HG03064 (cell line): ENCODE results near the gene BCL7A.
A peak's percentile ranks its signal among the peaks of the same experiment; 100 is the strongest.

Experiments
- ATAC-seq: cut with Tn5 transposase; IDR thresholded peaks from one replicate; pipeline ENCODE4 v1.9.1; 2021; ENCODE audit warnings: low read depth; ENCODE audit not compliant: unreplicated experiment

Gene BCL7A

DNA sequence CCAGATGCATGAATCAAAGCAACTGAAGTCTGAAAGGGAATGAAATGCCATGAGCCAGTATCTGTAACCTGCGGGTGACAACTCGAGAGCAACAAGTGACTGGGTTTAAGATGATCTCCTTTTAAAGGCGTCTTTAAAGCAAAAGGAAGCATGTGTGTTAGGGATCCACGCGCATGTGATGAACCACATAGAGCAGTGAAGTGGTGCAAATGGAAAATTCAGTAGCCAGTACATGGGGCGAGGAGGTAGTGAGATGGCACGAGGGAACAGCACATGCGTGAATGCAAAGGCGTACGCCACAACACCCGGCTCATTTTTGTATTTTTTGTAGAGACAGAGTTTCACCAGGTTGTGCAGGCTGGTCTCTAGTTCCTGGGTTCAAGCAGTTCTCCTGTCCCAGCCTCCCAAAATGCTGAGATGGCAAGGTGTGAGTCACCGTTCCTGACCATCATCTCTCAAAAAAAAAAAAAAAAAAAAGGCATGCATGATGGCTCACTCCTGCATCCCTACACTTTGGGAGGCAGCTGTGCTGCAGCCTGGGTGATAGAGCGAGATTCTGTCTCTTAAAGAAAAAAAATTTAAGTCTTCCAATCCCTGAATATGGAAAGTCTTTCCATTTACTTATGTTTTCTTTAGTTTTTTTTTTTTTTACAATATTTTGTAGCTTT, 24.6 kb upstream of the BCL7A start:
- no peak for ATAC-seq

DNA sequence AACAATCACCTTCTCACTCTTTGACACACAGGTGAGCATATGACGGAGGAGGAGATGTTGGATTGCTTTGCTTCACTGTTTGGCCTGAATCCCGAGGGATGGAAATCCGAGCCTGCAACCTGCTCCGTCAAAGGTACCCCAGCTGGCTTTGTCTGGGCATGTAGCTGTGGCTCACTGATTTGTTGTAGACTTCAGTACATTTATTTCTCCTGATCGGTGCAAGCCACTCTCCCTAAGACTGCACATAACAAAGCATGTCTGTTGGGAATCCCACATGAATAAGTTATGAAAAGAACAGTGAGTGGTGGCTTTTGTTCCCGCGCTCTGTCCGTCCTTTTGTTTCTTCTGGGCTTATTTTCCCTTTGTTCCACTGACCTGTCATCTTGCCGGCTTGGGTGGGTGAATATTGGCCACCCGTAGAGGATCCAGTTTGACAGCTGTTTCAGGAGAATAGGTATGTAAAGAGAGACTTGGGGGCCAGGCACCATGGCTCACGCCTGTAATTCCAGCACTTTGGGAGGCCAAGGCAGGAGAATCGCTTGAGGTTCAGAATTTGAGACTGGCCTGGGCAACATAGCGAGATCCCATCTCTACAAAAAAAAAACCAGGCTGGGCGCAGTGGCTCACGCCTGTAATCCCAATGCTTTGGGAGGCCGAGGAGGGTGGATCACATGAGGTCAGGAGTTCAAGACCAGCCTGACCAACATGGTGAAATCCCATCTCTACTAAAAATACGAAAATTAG, 20.0 kb upstream of the BCL7A start:
- no peak for ATAC-seq

DNA sequence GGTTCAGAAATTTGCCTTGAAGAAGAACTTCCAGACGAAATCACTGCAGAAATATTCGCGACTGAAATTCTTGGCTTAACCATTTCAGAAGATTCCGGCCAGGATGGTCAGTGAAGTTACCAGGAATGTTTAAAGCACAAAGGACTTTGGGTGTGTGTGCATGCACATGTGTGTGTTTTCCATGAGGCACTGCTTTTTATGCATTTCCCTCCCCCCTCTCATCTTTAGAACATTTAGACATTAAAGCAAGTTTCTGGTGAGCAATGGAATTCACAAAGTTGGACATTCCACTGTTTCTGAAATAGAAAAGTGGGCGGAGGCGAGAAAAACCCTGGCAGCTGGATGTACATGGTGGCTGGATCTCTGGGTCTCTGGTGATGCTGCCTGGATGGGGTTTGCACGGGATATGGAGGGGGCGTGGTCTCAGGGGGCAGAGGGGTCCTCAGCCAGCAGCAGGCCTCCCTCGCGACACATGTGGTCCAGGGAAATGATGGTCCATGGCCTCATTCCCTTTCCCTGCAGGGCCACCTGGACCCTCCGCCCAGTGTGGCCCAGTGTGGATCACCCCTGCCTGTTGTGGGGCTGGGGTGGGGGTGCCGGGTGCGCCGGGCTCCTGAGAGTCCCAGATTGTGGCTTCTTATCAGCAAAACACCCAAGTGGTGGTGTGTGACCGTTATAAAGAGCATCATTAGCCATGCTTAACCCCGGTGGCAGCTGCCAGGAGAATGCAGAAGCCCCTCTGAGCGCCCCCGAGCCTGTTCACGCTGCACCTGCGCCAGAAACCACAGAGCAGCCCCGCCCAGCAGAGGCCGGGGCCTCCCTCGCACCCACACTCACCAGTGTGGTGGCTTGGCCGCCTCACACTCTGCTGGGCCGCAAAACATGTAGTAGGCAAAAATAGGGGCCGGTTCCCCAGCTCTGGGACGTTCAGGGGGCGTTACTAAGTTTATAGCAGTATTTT, 17.8 kb upstream of the BCL7A start:
- ATAC-seq = peak; percentile 56

DNA sequence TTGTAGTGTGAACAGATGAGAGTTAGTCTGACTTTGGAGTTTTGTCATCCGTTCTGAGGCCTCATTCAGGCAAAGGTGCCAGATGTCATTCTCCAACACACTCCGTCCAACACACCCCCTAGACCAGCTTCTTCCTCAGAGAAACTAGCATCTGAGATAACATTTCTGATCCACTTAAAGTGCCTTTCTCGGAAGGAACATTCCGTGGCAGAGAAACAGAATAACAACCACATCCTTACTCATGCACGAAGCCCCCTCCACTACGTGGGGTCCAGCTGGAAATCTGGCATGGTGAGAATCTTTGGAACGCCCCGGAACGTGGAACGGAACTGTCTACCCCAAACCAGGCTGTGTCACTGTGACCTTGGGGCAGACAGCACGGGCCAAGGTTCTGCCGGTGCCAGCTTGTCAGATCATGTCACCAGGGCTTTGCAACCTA, 17.0 kb upstream of the BCL7A start:
- no peak for ATAC-seq

DNA sequence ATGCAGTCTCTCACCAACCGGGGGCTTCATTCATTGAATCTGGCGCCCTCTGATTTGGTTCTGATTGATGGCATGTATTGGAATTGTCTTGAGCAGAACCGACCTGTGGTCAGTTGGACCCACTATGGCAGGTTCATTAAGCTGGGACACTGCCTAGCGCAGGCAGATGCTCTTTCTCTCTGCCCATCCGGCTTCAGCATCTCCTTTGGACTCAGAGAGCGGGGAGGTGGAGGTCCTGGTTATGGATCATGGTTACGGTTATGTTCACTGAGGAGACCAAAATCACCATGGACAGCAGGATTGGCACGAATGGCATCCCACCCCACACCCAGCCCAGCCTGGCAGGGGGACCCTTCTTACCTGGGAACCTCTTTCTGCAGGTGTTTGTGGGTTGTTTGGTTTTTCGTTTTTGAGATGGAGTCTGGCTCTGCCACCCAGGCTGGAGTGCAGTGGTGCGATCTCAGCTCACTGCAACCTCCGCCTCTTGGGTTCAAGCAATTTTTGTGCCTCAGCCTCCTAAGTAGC, 16.4 kb upstream of the BCL7A start:
- no peak for ATAC-seq

DNA sequence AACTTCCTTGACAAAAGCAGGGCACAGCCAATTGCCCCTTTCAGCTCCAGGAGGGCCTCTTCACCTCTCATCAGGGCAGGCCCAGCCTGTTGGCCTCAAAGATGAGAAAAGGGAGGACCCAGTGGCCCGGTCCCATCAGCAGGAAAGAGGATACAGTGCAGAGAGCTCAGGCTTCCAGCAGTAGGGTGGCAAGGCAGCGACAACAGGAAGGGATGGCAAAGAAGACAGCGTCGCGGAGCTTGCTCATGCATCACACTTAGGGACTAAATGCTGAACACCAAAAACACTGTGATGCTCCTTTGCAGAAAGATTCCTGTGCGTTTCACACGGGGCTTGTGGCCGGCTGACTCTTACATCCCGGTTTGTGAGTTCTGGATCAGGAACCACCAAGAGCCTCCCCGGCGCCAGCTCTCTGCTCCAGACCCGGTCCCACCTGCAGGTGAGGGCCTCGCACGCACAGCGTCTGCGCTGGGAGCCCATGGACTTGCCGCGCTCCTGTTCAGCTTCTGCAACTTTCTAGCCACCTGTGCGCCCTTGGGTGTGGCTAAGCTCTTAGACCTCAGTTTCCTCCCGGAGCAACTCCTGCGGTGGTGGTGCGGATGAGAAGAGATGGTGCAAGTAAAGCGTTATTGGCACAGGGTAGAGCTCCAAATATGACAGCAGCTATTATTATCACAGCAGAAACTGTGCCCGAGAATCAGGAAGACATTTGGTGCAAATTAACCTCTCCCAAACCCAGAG, 15.3 kb upstream of the BCL7A start:
- ATAC-seq = no peak

DNA sequence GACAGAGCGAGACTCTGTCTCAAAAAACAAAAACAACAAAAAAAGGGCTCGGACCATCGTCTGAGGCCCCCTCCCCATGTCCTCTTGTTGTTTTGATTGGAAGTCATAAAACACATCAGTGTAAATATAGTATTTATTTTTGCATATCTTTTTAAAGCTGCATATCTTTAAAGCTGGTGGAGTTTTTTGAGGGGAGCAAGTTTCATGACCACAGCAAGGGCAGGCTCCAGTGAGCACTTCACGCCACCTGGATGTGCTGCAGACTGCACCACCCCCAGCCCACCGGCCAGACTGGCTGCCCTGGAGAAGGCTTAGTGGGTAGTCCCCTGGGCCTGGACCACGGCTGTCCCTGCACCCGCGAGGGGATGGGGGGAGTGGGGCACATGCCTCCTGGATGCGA, 11.9 kb upstream of the BCL7A start:
- no peak for ATAC-seq

DNA sequence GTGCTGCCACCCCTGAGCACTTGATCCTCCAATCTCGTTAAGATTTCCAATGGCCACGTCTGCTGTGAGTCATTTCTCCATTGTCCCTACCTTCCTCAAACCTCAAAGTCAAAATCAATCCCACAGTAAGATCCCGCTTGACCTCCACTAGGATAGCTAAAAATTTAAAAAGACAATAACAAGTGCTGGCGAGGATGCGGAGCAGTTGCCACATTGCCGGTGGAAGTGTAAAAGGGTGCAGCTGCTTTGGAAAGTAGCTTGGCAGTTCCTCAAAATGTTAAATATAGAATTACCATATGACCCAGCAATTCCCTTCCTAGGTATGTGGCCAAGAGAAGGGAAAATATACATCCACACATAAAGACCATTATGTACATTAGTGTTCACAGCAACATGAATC, 9.5 kb upstream of the BCL7A start:
- ATAC-seq = no peak

DNA sequence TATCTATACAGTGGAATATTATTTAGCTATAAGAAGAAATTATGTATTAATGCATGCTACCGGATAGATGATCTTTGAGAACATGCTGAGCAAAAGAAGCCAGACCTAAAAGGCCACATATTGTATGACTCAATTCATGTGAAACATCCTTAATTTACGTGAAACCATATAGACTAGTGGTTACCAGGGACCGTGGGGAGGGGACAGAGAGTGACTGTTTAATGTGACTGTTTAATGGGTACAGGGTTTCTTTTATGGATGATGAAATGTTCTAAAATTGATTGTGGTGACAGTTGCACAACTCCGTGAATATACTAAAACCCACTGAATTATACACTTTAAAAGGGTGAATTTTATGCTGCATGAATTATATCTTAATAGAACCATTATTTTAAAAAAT, 8.5 kb upstream of the BCL7A start:
- ATAC-seq = no peak

DNA sequence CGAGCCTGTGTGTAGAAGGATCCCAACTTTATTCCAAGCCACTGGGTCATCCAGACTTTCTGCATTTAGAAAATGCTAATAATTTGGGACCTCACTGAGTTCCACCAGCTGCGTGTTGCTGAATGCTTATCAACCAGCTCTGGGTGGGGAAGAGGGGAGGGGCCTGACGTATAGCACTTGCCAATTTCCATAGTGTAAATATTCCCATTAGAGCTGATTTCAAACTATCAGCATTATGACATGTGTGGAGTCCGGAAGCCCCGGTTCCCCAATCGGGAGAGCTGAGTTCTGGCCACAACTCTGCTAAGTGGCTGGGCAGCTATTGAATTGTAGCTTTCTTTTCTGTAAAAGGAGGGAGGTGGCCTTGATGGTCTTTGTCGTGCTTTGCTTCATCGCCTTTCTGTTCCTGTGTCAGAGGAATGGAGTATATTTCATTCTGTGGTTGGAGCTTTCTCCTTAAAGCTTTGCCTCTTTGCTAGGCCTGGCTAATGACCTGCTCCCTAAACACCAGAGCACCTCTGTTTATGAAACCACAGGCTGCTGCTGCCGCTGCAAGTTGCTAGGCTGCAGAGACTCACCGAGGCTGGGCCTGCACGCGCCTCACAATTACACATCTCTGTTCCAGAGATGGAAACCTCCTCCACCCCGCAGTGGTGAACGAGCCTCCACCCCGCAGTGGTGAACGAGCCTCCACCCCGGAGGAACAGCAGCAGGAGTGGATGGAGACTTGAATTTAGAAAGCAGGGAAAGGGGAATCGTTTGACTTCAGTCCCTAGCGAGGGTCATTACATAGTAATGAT, 7.7 kb upstream of the BCL7A start:
- ATAC-seq = no peak

DNA sequence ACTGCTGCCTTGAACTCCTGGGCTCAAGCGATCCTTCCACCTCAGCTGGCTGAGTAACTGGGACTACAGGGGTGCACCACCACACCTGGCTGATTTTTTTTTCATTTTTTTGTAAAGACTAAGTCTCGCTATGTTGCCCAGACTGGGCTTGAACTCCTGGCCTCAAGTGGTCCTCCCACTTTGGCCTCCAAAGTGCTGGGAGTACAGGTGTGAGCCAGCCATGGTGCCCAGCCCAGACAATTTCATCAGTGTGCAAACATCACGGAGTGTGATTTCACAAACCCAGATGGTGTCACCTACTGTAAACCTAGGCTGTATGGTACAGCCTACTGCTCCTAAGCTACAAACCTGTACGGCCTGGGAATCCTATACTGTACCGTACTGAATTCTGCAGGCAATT, 6.9 kb upstream of the BCL7A start:
- ATAC-seq = no peak

DNA sequence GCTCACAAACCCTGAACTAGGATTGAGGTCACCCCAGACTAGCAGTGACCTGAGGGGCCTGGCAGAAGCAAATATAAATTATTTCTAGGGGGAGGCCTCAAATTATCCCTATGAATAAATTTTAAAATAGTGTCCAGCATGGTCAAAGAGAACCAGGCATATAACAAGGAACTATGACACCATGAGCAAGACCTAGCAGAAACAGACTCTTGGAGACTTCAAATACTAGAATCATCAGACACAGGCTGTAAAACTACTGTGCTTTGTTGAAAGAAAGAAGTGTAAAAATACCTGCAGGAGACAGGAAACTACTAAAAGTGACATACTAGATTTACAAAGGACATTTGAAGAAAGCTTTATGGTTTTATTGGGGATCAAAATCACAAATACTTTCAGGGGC, 3.2 kb upstream of the BCL7A start:
- ATAC-seq = no peak

DNA sequence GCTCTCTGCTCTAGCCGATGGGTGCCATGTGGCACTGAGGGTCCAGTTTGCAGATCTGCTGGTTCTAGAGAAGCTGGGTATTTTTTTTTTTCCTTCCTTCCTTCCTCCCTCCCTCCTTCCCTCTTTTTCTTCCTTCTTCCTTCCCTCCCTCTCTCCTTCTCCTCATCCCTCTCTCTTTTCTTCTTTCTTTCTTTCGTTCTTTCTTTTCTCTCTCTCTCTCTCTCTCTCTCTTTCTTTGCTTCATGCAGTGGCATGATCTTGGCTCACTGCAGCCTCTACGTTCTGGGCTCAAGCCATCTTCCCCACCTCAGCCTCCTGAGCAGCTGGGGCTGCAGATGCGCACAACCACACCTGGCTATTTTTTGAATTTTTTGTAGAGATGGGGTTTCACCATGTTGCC, 2.7 kb upstream of the BCL7A start:
- no peak for ATAC-seq

DNA sequence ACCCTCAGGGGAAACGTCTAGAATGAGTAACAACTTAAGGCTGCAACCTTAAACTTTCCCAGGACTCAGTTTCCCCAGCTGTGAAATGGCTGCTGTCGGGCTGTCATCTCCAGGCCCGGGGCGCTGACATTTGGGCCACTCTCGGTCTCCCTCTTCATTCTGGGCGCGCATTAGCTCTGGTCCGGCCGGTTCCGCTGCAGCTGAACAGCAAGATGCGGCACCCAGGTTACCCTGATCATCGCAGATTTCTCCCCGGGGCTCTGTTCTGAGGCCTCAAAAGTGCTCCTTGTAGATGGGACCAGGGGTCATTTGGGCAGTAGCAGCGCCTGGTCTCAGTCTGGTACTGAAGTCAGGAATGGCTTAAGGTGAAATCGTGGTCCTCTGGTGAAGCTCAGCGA, 890 bp upstream of the BCL7A start:
- ATAC-seq = no peak

DNA sequence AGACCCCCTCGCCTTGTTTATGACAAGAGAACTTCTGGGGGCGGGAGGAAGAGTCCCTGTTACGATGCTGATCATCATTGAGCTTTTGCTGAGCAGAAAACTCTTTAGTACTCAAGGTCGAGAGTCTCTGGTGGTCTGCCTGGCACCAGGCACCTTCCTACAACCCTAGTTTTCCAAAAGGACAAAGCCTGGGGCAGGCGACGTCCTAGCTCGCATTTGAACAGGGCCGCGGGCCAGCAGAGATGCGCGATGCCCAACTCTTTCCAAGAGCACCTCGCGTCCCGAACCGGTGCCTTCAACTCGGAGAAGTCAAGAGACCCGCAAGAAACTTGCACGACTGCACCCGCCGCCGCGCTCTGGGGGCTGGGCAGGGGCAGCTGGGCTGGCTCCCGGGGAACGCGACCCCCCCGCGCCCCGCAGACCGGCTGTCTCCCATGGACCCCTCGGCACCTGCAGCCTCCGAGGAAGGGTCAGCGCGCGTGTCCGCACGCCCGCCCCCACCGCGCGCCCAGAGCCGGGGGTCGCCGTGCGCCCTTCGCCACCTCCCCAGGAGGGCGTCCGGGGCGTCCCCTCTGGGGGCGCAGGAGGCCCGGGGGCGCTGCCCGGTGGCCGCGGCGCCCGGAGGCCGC, 377 bp upstream of the BCL7A start:
- no peak for ATAC-seq

DNA sequence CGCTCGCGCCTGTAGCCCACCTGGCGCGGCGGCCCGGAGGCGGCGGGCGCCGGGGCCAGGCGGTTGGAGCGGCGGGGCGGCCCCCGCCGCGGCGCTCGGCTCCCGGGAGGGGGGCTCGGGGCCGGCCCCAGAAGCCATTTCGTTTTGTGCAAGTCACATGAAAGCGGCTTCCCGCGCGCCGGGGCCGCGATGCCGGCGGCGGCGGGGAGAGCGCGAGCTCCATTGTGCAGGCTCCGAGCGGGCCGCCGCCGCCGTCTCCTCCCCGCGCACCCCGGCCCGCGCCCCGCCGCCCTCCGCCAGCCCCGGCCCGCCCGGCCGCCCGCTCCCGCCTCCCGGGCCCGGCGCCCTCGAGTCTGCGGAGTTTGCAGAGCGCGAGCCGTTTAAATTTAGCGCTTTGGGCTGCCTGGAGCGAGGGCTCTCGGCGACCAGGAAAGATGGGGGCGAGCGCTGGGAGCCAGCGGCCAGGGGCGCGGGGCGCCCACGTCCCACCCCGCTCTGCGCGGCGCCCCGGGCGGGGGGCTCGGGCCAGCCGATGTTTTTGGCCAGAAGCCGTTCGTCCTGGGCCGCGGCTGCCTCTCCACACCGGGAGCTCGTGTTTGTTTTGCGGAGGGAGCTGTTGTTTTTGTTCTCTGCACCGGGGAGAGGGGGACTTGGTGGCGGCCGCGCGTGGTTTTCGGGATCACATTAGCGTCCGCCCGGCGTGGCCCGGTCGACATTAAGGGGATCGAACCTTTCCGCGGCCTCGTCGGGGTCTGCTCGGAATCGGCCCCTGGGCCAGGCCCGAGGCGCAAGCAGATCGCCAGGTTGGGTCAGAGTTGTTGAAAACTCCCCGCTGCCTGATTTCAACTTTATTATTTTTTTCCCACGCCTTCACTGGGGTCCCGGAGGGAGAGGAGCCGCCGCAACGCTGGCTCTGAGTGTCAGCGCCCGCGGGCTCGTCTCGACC, 982 bp downstream of the BCL7A start:
- ATAC-seq = no peak

DNA sequence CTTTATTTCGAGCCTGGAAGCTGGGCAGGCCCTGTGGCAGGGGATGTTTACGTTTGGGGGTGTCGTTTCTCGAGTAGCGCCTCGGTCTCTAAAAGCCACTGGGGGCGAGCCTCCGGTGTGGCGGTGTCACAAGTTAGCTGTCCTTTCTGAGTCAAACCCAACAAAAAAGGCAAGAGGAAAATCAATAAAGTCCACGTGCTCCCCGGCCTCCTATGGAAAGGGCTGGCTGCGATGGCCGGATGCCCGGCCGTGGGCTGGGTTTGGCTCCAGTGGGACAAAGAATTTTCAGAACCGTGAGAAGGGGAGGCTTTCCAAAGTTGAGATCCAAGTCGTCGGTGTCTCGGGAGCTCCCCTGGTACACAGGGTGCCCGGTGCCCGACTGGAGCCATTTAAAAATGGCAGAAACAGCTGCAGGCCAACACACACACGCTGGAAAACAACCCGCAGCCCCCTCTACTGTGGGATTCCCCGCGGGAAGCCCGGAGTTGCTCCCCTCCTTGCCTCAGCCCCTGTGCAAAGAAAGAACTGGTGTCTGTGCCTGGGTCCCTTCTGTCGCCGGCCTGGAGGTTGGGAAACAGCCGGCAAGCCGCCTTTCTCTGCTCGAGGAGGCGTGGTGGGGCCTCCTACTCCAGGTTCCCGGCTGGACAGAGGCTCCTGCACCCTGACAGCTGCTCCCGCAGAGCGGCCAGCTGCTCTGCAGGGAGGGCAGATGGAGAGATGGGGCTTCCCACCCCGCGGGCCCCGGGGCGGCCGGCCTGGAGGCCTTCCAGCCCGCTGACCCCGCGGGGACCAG, 1.9 kb downstream of the BCL7A start:
- no peak for ATAC-seq
